H1 (cell line): ENCODE data around the gene VIPR2. TPM values are rescaled to one million over a fixed set of nuclear protein-coding genes. Genes with fewer than 3 reads are reported as not detected.

Experiments used
- CTCF ChIA-PET: fragments of 300-600 bp; sonication (Branson Sonifier 250); formaldehyde crosslinking; loops from one replicate; lab custom pipeline; 2021; ENCODE audit not compliant: partially characterized antibody; lab: Charles Lee
- POLR2A ChIA-PET: fragments of 300-600 bp; sonication (Branson Sonifier 250); formaldehyde crosslinking; loops from one replicate; lab custom pipeline; 2021; ENCODE audit warnings: inconsistent platforms; ENCODE audit not compliant: partially characterized antibody; lab: Charles Lee
- DNase-seq, 2 experiments: peaks; one replicate each; pipeline versions ENCODE4 v3.0.0 to v3.0.0-alpha.2; 2010 to 2022; ENCODE audit warnings: low spot score in 2 of 2, low read depth in 1 of 2, mixed read lengths in 1 of 2
- FAIRE-seq: peaks from 2 replicates; lab custom pipeline; 2011; peaks lifted over from hg19 to GRCh38; lab: Jason Lieb, UNC
- H2AFZ ChIP-seq: 2 replicates; pipeline ENCODE4 v1.8.1; 2012; ENCODE audit warnings: low read length, inconsistent platforms
- H2AK5ac ChIP-seq: 2 replicates; pipeline ENCODE4 v1.6.1; 2013; ENCODE audit warnings: low read depth, low read length
- H2BK120ac ChIP-seq: replicated peaks from 2 replicates; pipeline ENCODE3; 2013; ENCODE audit warnings: low read depth, low read length, inconsistent platforms
- H2BK12ac ChIP-seq: 2 replicates; pipeline ENCODE4 v1.6.1; 2013; ENCODE audit warnings: low read depth, low read length
- H2BK15ac ChIP-seq: 2 replicates; pipeline ENCODE4 v1.6.1; 2013; ENCODE audit warnings: low read length
- H2BK20ac ChIP-seq: 2 replicates; pipeline ENCODE4 v1.6.1; 2013; ENCODE audit warnings: low read length
- H2BK5ac ChIP-seq: 2 replicates; pipeline ENCODE4 v1.6.1; 2013; ENCODE audit warnings: low read depth, low read length
- H3K14ac ChIP-seq: 2 replicates; pipeline ENCODE4 v1.6.1; 2013; ENCODE audit warnings: inconsistent platforms; ENCODE audit not compliant: insufficient read length
- H3K18ac ChIP-seq: 2 replicates; pipeline ENCODE4 v1.6.1; 2013; ENCODE audit warnings: low read length; ENCODE audit errors: extremely low read depth
- H3K23ac ChIP-seq: 2 replicates; pipeline ENCODE4 v1.6.1; 2013; ENCODE audit warnings: inconsistent platforms; ENCODE audit not compliant: insufficient read length
- H3K23me2 ChIP-seq: 2 replicates; pipeline ENCODE4 v1.6.1; 2013; ENCODE audit warnings: low read depth, low read length
- H3K27ac ChIP-seq: 2 replicates; pipeline ENCODE4 v1.6.1; 2011; ENCODE audit warnings: low read depth, low read length, inconsistent platforms
- H3K27me3 ChIP-seq, 4 experiments: replicated peaks in 1 of 4; 1 replicate in 1 of 4; 2 replicates in 3 of 4; pipeline versions ENCODE4 v1.6.1 to v1.8.1; 2011 to 2013; ENCODE audit warnings: low read length in 3 of 4, mild to moderate bottlenecking in 3 of 4, inconsistent platforms in 2 of 4, mixed read lengths in 2 of 4, moderate library complexity in 1 of 4; ENCODE audit not compliant: control insufficient read depth in 3 of 4, insufficient read depth in 3 of 4; ENCODE audit errors: extremely low read depth in 1 of 4
- H3K36me3 ChIP-seq, 4 experiments: 2 replicates each; pipeline versions ENCODE4 v1.6.1 to v1.8.1; 2011 to 2013; ENCODE audit warnings: mild to moderate bottlenecking in 4 of 4, low read length in 3 of 4, moderate library complexity in 2 of 4, control low read depth in 1 of 4, inconsistent platforms in 1 of 4; ENCODE audit not compliant: insufficient read depth in 4 of 4, control insufficient read depth in 2 of 4
- H3K4ac ChIP-seq: replicated peaks from 2 replicates; pipeline ENCODE3; 2013; ENCODE audit warnings: low read length, low read depth, mixed read lengths, inconsistent platforms; ENCODE audit not compliant: insufficient read length
- H3K4me1 ChIP-seq, 4 experiments: replicated peaks in 1 of 4; 1 replicate in 1 of 4; 2 replicates in 3 of 4; pipeline versions ENCODE4 v1.6.1 to v1.8.1; 2011 to 2013; ENCODE audit warnings: low read length in 3 of 4, inconsistent platforms in 2 of 4, mixed read lengths in 1 of 4; ENCODE audit not compliant: insufficient read depth in 4 of 4, control insufficient read depth in 3 of 4
- H3K4me2 ChIP-seq, 2 experiments: 2 replicates each; pipeline versions ENCODE4 v1.6.1 to v1.8.1; 2011 to 2013; ENCODE audit warnings: low read depth in 2 of 2, low read length in 2 of 2, control low read depth in 1 of 2, inconsistent platforms in 1 of 2, mild to moderate bottlenecking in 1 of 2; ENCODE audit not compliant: insufficient read depth in 1 of 2
- H3K4me3 ChIP-seq, 4 experiments: fragments of 200-600, 300-600 bp in 1 of 4; sonication (generic), shearing (Covaris generic), sonication (Bioruptor Twin) in 1 of 4; 2 replicates each; pipeline versions ENCODE4 v1.5.1 to v1.8.1; 2011 to 2016; ENCODE audit warnings: low read length in 4 of 4, low read depth in 3 of 4, control low read depth in 2 of 4, inconsistent platforms in 2 of 4, mild to moderate bottlenecking in 2 of 4, mixed read lengths in 1 of 4, moderate library complexity in 1 of 4; ENCODE audit not compliant: insufficient read depth in 2 of 4; ENCODE audit errors: extremely low read depth in 1 of 4
- H3K56ac ChIP-seq: replicated peaks from 2 replicates; pipeline ENCODE3; 2013; ENCODE audit warnings: low read depth, mild to moderate bottlenecking, mixed read lengths, low read length, inconsistent platforms; ENCODE audit not compliant: insufficient read length
- H3K79me1 ChIP-seq: 2 replicates; pipeline ENCODE4 v1.6.1; 2013; ENCODE audit warnings: low read depth, low read length, control low read depth
- H3K79me2 ChIP-seq, 2 experiments: 2 replicates each; pipeline versions ENCODE4 v1.6.1 to v1.8.1; 2012 to 2013; ENCODE audit warnings: low read length in 2 of 2, mild to moderate bottlenecking in 2 of 2, inconsistent platforms in 1 of 2; ENCODE audit not compliant: insufficient read depth in 2 of 2, control insufficient read depth in 1 of 2
- H3K9ac ChIP-seq, 4 experiments: replicated peaks in 1 of 4; 1 replicate in 1 of 4; 2 replicates in 3 of 4; pipeline versions ENCODE4 v1.6.1 to v1.8.1; 2011 to 2013; ENCODE audit warnings: low read depth in 3 of 4, low read length in 3 of 4, control low read depth in 2 of 4, mild to moderate bottlenecking in 2 of 4, moderate library complexity in 2 of 4, inconsistent platforms in 1 of 4; ENCODE audit errors: extremely low read depth in 1 of 4
- H3K9me3 ChIP-seq, 2 experiments: 2 replicates each; pipeline versions ENCODE4 v1.6.1 to v1.8.1; 2012 to 2013; ENCODE audit warnings: mild to moderate bottlenecking in 2 of 2, moderate library complexity in 2 of 2, control low read depth in 1 of 2, inconsistent platforms in 1 of 2, low read depth in 1 of 2, low read length in 1 of 2, mixed read lengths in 1 of 2; ENCODE audit not compliant: insufficient read depth in 2 of 2
- H4K20me1 ChIP-seq, 2 experiments: replicated peaks in 1 of 2; 2 replicates each; pipeline versions ENCODE3 to v1.8.1; 2011 to 2013; ENCODE audit warnings: inconsistent platforms in 2 of 2, low read length in 2 of 2, mild to moderate bottlenecking in 1 of 2; ENCODE audit not compliant: insufficient read depth in 2 of 2, control insufficient read depth in 1 of 2
- H4K5ac ChIP-seq: 2 replicates; pipeline ENCODE4 v1.6.1; 2013; ENCODE audit warnings: low read length, low read depth, mixed read lengths, inconsistent platforms; ENCODE audit not compliant: insufficient read length
- H4K8ac ChIP-seq: 2 replicates; pipeline ENCODE4 v1.8.0; 2013; ENCODE audit warnings: mild to moderate bottlenecking, moderate library complexity, low read length, inconsistent platforms; ENCODE audit not compliant: insufficient read depth; ENCODE audit errors: extremely low read depth
- H4K91ac ChIP-seq: replicated peaks from 2 replicates; pipeline ENCODE3; 2013; ENCODE audit warnings: low read length, mixed read lengths, inconsistent platforms; ENCODE audit not compliant: insufficient read length
- BCL11A ChIP-seq, 2 experiments: IDR thresholded peaks; one replicate each; pipeline ENCODE4 v1.6.1; 2011; ENCODE audit warnings: low read depth in 2 of 2, low read length in 2 of 2, mild to moderate bottlenecking in 2 of 2
- CHD1 ChIP-seq: IDR thresholded peaks from 2 replicates; pipeline ENCODE4 v1.6.1; 2012; ENCODE audit warnings: low read depth, low read length, improper control_type of control experiment
- CHD2 ChIP-seq: IDR thresholded peaks from 2 replicates; pipeline ENCODE4 v1.6.1; 2012; ENCODE audit warnings: low read length, improper control_type of control experiment
- KDM5A ChIP-seq: fragments of 200-600 bp; IDR thresholded peaks from 2 replicates; pipeline ENCODE4 v1.7.1; 2012; ENCODE audit warnings: mild to moderate bottlenecking, low read length, inconsistent platforms, mixed read lengths
- POU5F1 ChIP-seq: IDR thresholded peaks from 2 replicates; pipeline ENCODE4 v1.6.1; 2011; ENCODE audit warnings: low read depth, mild to moderate bottlenecking, low read length, moderate library complexity
- RAD21 ChIP-seq, 2 experiments: IDR thresholded peaks in 1 of 2; conservative IDR thresholded peaks in 1 of 2; 2 replicates each; pipeline ENCODE4 v1.6.1; 2011; ENCODE audit warnings: low read depth in 2 of 2, low read length in 2 of 2, improper control_type of control experiment in 1 of 2, inconsistent platforms in 1 of 2, mild to moderate bottlenecking in 1 of 2, moderate library complexity in 1 of 2
- RBBP5 ChIP-seq: IDR thresholded peaks from 2 replicates; pipeline ENCODE4 v1.7.1; 2012; ENCODE audit warnings: low read depth, mild to moderate bottlenecking, inconsistent platforms, low read length, moderate library complexity, borderline replicate concordance
- RNF2 ChIP-seq: fragments of 200-900, 300-1000 bp; sonication (generic); IDR thresholded peaks from 2 replicates; pipeline ENCODE4 v1.7.1; 2016; ENCODE audit warnings: borderline replicate concordance, low read depth, mild to moderate bottlenecking, antibody characterized with exemption, low read length; ENCODE audit not compliant: poor library complexity, severe bottlenecking; ENCODE audit errors: missing control alignments
- SP4 ChIP-seq: IDR thresholded peaks from 2 replicates; pipeline ENCODE4 v1.6.1; 2012; ENCODE audit warnings: low read length, inconsistent platforms
- TAF7 ChIP-seq: optimal IDR thresholded peaks from 2 replicates; pipeline ENCODE3; 2011; ENCODE audit warnings: low read depth, mild to moderate bottlenecking, inconsistent platforms, low read length, moderate library complexity, borderline replicate concordance
- TBP ChIP-seq: IDR thresholded peaks from 2 replicates; pipeline ENCODE4 v1.6.1; 2011; ENCODE audit warnings: low read depth, low read length, improper control_type of control experiment
- TEAD4 ChIP-seq: IDR thresholded peaks from 2 replicates; pipeline ENCODE4 v1.6.1; 2012; ENCODE audit warnings: low read depth, low read length, inconsistent platforms, mixed read lengths
- WGBS, 2 experiments: shearing (Covaris generic) in 1 of 2; methylation state at CpG; one replicate each; pipeline versions ENCODE4 v1.1.6 to v1.1.7; 2013 to 2015; ENCODE audit warnings: low lambda C conversion rate in 2 of 2, mixed read lengths in 2 of 2, inconsistent platforms in 1 of 2, low coverage in 1 of 2, missing lambda C conversion rate in 1 of 2; ENCODE audit not compliant: insufficient replicate concordance in 2 of 2, insufficient coverage in 1 of 2, insufficient read length in 1 of 2; ENCODE audit errors: extremely low coverage in 1 of 2, missing lambda C conversion rate in 1 of 2; 5-methylcytosine and 5-hydroxymethylcytosine counted together
- polyA plus RNA-seq, 7 experiments: library from polyadenylated mRNA; depleted of rRNA in 3 of 7; stranded (reverse) in 5 of 7; unstranded in 2 of 7; fragments of >200 nt in 5 of 7; fragments of 200-250 nt in 2 of 7; gene quantifications; 1 replicate in 5 of 7; 2 replicates in 1 of 7; 4 replicates in 1 of 7; pipeline versions ENCODE4 v1.2.1 to v1.2.3, GENCODE V29; 2011 to 2013; ENCODE audit warnings: missing spikeins in 2 of 7, mixed read lengths in 2 of 7
- total RNA-seq: library from RNA; stranded (reverse); fragmentation: NEBNext Ultra II Directional; extraction: Animal tissue kit (Norgen Biotek cat#: 25700); gene quantifications from 2 replicates; pipeline ENCODE4 v1.2.1, GENCODE V29; 2021

Gene VIPR2
- total and polyA plus RNA-seq, 2 of the 8 experiments (the other 6 are each of a cell fraction or from before 2014, with no cell fraction given) = 2.4 to 6.3 TPM

DNA sequence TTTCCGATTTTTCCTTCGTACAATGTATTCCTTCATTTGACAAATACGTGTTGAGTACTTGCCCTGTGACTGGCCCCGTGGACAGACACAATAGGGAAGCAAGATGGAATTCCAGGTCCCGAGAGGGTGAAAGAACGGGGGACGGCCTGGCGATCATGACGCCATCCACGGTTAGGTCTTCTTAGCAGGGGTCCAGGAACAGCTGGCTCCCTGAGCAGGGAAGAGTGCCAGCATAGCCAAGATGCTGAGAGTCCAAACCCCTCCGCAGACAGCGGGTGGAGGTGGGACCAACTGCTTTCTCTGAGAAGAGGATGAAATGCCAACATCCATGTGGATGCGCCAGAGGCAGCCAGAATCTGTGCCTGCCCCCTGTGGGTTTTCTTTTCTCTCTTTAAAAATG, 144.6 kb downstream of the VIPR2 start:
- Histone ChIP-seq H2BK120ac (no peak overlapping the region), H2BK5ac (no peak overlapping the region)
- no peak for FAIRE-seq
- no peak for TF ChIP-seq CHD1
- no peak for TF ChIP-seq BCL11A (IDR thresholded peaks at IDR 0.05; ENCODE audit: low read depth in 2 of 2, low read length in 2 of 2)
- no peak for TF ChIP-seq TBP
- TF ChIP-seq KDM5A = no peak
- TF ChIP-seq SP4 = no peak
- no peak for TF ChIP-seq POU5F1
- no peak for TF ChIP-seq RNF2
- no peak for TF ChIP-seq TAF7
- TF ChIP-seq CHD2 = no peak
- no peak for TF ChIP-seq RBBP5
- no peak for TF ChIP-seq RAD21 (IDR thresholded peaks at IDR 0.05 in 1 of 2, conservative IDR thresholded peaks at IDR 0.05 in 1 of 2; ENCODE audit: low read depth in 2 of 2, low read length in 2 of 2)
- TF ChIP-seq TEAD4 = no peak

More for the DNA sequence above, 144.6 kb downstream of the VIPR2 start:
- H3K9me3 ChIP-seq = no peaks in the 10 kb centered on the region; a peak in 1 of 4 replicates
- H2BK12ac ChIP-seq = no peak overlapping the region
- peaks cover 0 to 8% (median 1%) of the 10 kb centered on the region in 4 experiments; a peak in 2 of 7 replicates for H3K4me1 ChIP-seq
- H3K18ac ChIP-seq = no peak overlapping the region
- ChIA-PET CTCF (interaction anchor here (1.0 to 2.7 kb wide), 5 partner anchors 12 to 86 kb away, joined by 3 to 13 read pairs (median 3); no protein-coding TSS in a partner anchor), POLR2A (no interaction called here)
- H3K23me2 ChIP-seq = peaks cover 3% of the 10 kb centered on the region; the same call in 1 of the 2 replicates
- no peak overlapping the region for H2AK5ac ChIP-seq
- no peak overlapping the region for H4K8ac ChIP-seq
- H3K23ac ChIP-seq = no peak overlapping the region
- no peak for DNase-seq
- H3K36me3 ChIP-seq = no peaks in the 10 kb centered on the region
- no peak overlapping the region for H3K27ac ChIP-seq
- no peak overlapping the region for H3K4me3 ChIP-seq
- H4K20me1 ChIP-seq = no peaks in the 10 kb centered on the region
- no peaks in the 10 kb centered on the region for H3K79me2 ChIP-seq
- no peak overlapping the region for H2AFZ ChIP-seq
- H3K4ac ChIP-seq = no peak overlapping the region
- no peak overlapping the region for H3K4me2 ChIP-seq
- H2BK15ac ChIP-seq = no peak overlapping the region
- H2BK20ac ChIP-seq = no peak overlapping the region
- H4K5ac ChIP-seq = no peak overlapping the region
- no peaks in the 10 kb centered on the region for H3K79me1 ChIP-seq
- H3K27me3 ChIP-seq = peaks cover 10 to 26% (median 22%) of the 10 kb centered on the region in 4 experiments
- H4K91ac ChIP-seq = no peak overlapping the region
- WGBS, 2 experiments = 83% methylated on average over 13 of the region's 13 CpGs; no CpG with 5 or more reads in 1 of the 2 experiments
- no peak overlapping the region for H3K14ac ChIP-seq
- no peak overlapping the region for H3K9ac ChIP-seq
- H3K56ac ChIP-seq = no peak overlapping the region
